Neural cell (in vitro differentiated cells): ENCODE data around the gene CILP.

Source experiments
- CTCF ChIP-seq: fragments of 450-650 bp; IDR thresholded peaks from 2 replicates; pipeline ENCODE4 v1.5.1; 2014; ENCODE audit warnings: antibody characterized with exemption, mild to moderate bottlenecking, moderate library complexity; ENCODE audit not compliant: poor library complexity, severe bottlenecking
- EP300 ChIP-seq: fragments of 450-650 bp; conservative IDR thresholded peaks from 2 replicates; pipeline ENCODE4 v1.6.1; 2014; ENCODE audit warnings: antibody characterized with exemption, mild to moderate bottlenecking, moderate library complexity; ENCODE audit not compliant: poor library complexity, severe bottlenecking
- EZH2 ChIP-seq: fragments of 200-600, 300-800 bp; shearing (Covaris generic), sonication (generic); IDR thresholded peaks from 2 replicates; pipeline ENCODE4 v1.6.1; 2014; ENCODE audit warnings: antibody characterized with exemption, low read length, borderline replicate concordance, mild to moderate bottlenecking; ENCODE audit not compliant: insufficient read depth, poor library complexity, severe bottlenecking
- MXI1 ChIP-seq: fragments of 450-650 bp; conservative IDR thresholded peaks from 2 replicates; pipeline ENCODE4 v1.6.1; 2014; ENCODE audit warnings: antibody characterized with exemption, mild to moderate bottlenecking; ENCODE audit not compliant: poor library complexity, severe bottlenecking
- POLR2AphosphoS5 ChIP-seq: IDR thresholded peaks from 2 replicates; pipeline ENCODE4 v1.6.1; 2012
- RAD21 ChIP-seq: fragments of 450-650 bp; conservative IDR thresholded peaks from 2 replicates; pipeline ENCODE4 v1.6.1; 2014; ENCODE audit warnings: antibody characterized with exemption, mild to moderate bottlenecking, moderate library complexity
- SMC3 ChIP-seq: fragments of 450-650 bp; conservative IDR thresholded peaks from 2 replicates; pipeline ENCODE4 v1.6.1; 2014; ENCODE audit warnings: antibody characterized with exemption, mild to moderate bottlenecking, moderate library complexity; ENCODE audit not compliant: poor library complexity
- TAF1 ChIP-seq: IDR thresholded peaks from 2 replicates; pipeline ENCODE4 v1.6.1; 2012; ENCODE audit warnings: low read depth
- TF ChIP-seq, protein P1 (sequence below): IDR thresholded peaks from 2 replicates; pipeline ENCODE4 v1.6.1; 2012; ENCODE audit warnings: borderline replicate concordance

GRCh38 chr15:65201918-65202317, 9.4 kb downstream of the CILP start:
- TF ChIP-seq POLR2AphosphoS5 = no peak
- no peak for TF ChIP-seq SMC3
- TF ChIP-seq MXI1 = no peak
- TF ChIP-seq EP300 = no peak
- TF ChIP-seq, protein P1, sequence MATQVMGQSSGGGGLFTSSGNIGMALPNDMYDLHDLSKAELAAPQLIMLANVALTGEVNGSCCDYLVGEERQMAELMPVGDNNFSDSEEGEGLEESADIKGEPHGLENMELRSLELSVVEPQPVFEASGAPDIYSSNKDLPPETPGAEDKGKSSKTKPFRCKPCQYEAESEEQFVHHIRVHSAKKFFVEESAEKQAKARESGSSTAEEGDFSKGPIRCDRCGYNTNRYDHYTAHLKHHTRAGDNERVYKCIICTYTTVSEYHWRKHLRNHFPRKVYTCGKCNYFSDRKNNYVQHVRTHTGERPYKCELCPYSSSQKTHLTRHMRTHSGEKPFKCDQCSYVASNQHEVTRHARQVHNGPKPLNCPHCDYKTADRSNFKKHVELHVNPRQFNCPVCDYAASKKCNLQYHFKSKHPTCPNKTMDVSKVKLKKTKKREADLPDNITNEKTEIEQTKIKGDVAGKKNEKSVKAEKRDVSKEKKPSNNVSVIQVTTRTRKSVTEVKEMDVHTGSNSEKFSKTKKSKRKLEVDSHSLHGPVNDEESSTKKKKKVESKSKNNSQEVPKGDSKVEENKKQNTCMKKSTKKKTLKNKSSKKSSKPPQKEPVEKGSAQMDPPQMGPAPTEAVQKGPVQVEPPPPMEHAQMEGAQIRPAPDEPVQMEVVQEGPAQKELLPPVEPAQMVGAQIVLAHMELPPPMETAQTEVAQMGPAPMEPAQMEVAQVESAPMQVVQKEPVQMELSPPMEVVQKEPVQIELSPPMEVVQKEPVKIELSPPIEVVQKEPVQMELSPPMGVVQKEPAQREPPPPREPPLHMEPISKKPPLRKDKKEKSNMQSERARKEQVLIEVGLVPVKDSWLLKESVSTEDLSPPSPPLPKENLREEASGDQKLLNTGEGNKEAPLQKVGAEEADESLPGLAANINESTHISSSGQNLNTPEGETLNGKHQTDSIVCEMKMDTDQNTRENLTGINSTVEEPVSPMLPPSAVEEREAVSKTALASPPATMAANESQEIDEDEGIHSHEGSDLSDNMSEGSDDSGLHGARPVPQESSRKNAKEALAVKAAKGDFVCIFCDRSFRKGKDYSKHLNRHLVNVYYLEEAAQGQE = no peak
- TF ChIP-seq CTCF = no peak
- no peak for TF ChIP-seq TAF1
- no peak for TF ChIP-seq RAD21
- no peak for TF ChIP-seq EZH2
